Ishikawa (cell line): ENCODE measurements around the gene ITGA8.

Experiments used
- CEBPB ChIP-seq: IDR thresholded peaks from 2 replicates; pipeline ENCODE4 v1.6.1; 2012
- CREB1 ChIP-seq: IDR thresholded peaks from 2 replicates; pipeline ENCODE4 v1.6.1; 2012; ENCODE audit warnings: low read depth
- RAD21 ChIP-seq: IDR thresholded peaks from 2 replicates; pipeline ENCODE4 v1.6.1; 2012; ENCODE audit warnings: low read depth
- TAF1 ChIP-seq: IDR thresholded peaks from 2 replicates; pipeline ENCODE4 v1.6.1; 2012; ENCODE audit warnings: low read depth, mild to moderate bottlenecking
- TF ChIP-seq, protein P1 (sequence below): IDR thresholded peaks from 2 replicates; pipeline ENCODE4 v1.6.1; 2012; ENCODE audit warnings: low read depth, mild to moderate bottlenecking
- TF ChIP-seq, protein P2 (sequence below): IDR thresholded peaks from 2 replicates; pipeline ENCODE4 v1.6.1; 2012

- TF ChIP-seq, protein P1, sequence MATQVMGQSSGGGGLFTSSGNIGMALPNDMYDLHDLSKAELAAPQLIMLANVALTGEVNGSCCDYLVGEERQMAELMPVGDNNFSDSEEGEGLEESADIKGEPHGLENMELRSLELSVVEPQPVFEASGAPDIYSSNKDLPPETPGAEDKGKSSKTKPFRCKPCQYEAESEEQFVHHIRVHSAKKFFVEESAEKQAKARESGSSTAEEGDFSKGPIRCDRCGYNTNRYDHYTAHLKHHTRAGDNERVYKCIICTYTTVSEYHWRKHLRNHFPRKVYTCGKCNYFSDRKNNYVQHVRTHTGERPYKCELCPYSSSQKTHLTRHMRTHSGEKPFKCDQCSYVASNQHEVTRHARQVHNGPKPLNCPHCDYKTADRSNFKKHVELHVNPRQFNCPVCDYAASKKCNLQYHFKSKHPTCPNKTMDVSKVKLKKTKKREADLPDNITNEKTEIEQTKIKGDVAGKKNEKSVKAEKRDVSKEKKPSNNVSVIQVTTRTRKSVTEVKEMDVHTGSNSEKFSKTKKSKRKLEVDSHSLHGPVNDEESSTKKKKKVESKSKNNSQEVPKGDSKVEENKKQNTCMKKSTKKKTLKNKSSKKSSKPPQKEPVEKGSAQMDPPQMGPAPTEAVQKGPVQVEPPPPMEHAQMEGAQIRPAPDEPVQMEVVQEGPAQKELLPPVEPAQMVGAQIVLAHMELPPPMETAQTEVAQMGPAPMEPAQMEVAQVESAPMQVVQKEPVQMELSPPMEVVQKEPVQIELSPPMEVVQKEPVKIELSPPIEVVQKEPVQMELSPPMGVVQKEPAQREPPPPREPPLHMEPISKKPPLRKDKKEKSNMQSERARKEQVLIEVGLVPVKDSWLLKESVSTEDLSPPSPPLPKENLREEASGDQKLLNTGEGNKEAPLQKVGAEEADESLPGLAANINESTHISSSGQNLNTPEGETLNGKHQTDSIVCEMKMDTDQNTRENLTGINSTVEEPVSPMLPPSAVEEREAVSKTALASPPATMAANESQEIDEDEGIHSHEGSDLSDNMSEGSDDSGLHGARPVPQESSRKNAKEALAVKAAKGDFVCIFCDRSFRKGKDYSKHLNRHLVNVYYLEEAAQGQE = no peak
- no peak for TF ChIP-seq TAF1
- no peak for TF ChIP-seq CREB1
- TF ChIP-seq RAD21 = no peak
- TF ChIP-seq, protein P2, sequence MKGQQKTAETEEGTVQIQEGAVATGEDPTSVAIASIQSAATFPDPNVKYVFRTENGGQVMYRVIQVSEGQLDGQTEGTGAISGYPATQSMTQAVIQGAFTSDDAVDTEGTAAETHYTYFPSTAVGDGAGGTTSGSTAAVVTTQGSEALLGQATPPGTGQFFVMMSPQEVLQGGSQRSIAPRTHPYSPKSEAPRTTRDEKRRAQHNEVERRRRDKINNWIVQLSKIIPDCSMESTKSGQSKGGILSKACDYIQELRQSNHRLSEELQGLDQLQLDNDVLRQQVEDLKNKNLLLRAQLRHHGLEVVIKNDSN = no peak
- TF ChIP-seq CEBPB = no peak
These were observed 250.6 kb downstream of the ITGA8 start for GRCh38 chr10:15469111-15469510.
